Activated T-cell treated with anti-CD3 and anti-CD28 coated beads, Interleukin-2, amount 50 U/mL, for 24 hours (primary cell): ENCODE measurements around the gene SLC13A2.
"Not testable (repeated sequence)": the region's sequence is repeated elsewhere in the genome, so short reads cannot be mapped to it uniquely, and the experiment has no call there.

Experiments used
- DNase-seq: peaks from one replicate; pipeline ENCODE4 v3.0.0-alpha.2; 2020
- H3K27ac Mint-ChIP-seq: 2 replicates; pipeline ENCODE4 v1.8.0; 2020; ENCODE audit warnings: mild to moderate bottlenecking, mixed read lengths
- H3K27me3 Mint-ChIP-seq: 2 replicates; pipeline ENCODE4 v1.8.0; 2020; ENCODE audit warnings: mixed read lengths
- H3K36me3 Mint-ChIP-seq: 2 replicates; pipeline ENCODE4 v1.8.0; 2020; ENCODE audit warnings: low read depth, mixed read lengths
- H3K4me1 Mint-ChIP-seq: 2 replicates; pipeline ENCODE4 v1.8.0; 2020; ENCODE audit warnings: low read depth, mixed read lengths
- H3K4me3 Mint-ChIP-seq: 2 replicates; pipeline ENCODE4 v1.8.0; 2020; ENCODE audit warnings: mild to moderate bottlenecking, moderate library complexity, mixed read lengths
- H3K9me3 Mint-ChIP-seq: 2 replicates; pipeline ENCODE4 v1.8.0; 2020; ENCODE audit warnings: mixed read lengths

SLC13A2 gene

DNA sequence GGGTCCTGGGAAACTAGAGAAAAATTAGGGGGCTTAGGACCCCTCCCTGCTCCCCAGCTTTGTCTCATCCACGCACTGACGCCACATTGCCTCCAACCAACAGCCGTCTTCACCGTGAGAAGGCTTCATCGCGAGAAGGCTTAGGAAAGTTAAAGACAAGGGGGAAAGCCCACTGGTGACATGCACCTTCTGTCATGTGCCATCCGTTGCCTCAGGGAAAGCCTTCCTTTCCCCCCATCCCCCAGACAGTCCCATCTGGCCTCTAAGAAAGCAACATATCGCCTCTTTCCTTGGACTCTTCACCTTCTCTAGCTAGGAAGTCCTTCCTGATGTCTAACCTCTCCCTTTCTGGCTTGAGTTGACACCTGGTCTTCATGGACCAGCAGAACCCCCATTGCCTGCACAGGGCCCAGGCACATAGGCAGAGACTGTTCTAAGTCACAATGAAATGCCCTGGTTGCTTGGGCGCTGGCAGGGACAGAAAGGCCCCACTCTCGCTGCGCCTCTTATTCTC is 34.8 kb downstream of the SLC13A2 start:
- Mint-ChIP-seq H3K27me3 (peaks cover 37% of the 10 kb centered on the region), H3K27ac (no peak overlapping the region), H3K4me3 (no peak overlapping the region), H3K9me3 (no peaks in the 10 kb centered on the region), H3K36me3 (no peaks in the 10 kb centered on the region), H3K4me1 (no peaks in the 10 kb centered on the region)
- no peak for DNase-seq

DNA sequence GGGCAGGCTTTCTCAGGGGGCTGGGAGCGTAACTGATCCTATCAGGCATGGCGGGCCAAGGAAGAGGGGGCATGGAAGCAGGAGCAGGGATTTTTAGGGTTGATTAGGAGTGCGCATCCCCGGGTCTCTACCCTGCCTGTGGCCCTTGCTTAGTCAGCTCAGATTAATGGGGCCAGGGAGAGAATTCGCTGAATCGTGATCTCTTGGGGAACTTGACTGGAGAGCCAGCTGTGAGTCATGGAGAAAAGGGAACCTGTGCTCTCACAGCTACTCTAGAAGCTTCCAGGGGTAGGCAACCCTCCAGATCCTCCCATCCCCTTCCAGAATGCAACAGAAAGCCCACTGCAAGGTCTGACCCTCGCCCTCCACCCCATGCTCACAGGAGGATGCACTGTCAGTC is 36.3 kb downstream of the SLC13A2 start:
- no peaks in the 10 kb centered on the region for H3K4me1 Mint-ChIP-seq
- no peaks in the 10 kb centered on the region for H3K36me3 Mint-ChIP-seq
- H3K9me3 Mint-ChIP-seq, result no peaks in the 10 kb centered on the region
- peaks cover 37% of the 10 kb centered on the region for H3K27me3 Mint-ChIP-seq
- H3K27ac Mint-ChIP-seq, result no peak overlapping the region
- H3K4me3 Mint-ChIP-seq, result no peak overlapping the region
- DNase-seq, result no peak

DNA sequence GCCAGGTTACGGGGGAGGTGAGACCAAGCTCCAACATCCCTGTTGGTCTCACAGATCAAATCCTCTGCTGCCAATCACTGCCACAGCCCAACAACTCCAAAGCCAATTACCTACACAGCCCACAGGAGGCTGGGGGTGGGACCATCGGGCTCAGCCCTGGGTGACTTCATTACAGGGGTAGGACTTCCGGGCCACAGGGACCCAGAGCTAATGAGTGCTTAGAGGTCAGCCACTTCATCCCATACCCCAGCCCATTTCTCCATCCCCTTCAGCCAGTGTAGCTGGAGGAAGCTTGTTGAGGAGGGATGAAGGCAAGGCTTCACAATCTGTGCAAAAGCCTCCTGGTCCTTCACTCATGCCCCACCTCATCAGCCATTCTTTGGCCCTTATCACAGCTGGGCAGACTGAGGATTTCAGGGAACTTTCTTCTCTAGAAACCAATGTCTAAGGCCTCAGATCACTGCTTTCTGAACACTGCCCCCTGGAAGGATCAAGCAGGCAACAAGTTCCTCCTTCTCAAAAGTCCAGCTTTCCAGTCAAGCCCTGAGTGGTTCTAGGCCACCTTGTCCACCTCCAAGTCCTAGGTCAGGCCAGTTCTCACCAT is 38.5 kb downstream of the SLC13A2 start:
- Mint-ChIP-seq H3K9me3 (no peaks in the 10 kb centered on the region), H3K4me1 (no peaks in the 10 kb centered on the region), H3K36me3 (no peaks in the 10 kb centered on the region), H3K27ac (no peak overlapping the region), H3K27me3 (peaks cover 35% of the 10 kb centered on the region), H3K4me3 (no peak overlapping the region)
- no peak for DNase-seq

DNA sequence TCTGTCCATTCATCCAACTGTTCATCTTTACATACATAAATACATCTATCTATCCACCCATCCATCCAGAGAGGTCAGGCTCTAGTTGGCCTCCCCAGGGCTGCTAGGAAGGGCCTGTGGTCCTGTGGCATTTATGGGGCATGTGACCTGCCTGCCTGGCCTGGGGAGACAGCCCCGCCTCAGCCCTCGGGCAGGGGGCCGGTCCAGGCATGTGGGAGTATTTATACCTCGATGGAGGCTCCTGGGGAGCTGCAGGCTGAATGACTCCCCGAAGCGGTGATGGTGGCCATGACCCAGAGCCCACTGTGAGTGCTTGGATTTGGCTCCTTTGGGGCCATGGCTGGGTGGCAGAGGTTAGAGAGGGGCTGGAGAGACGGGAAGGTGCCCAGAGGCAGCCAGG is 40.0 kb downstream of the SLC13A2 start:
- H3K4me1 Mint-ChIP-seq, result no peaks in the 10 kb centered on the region
- H3K9me3 Mint-ChIP-seq, result no peaks in the 10 kb centered on the region
- no peak overlapping the region for H3K27ac Mint-ChIP-seq
- peaks cover 28% of the 10 kb centered on the region for H3K27me3 Mint-ChIP-seq
- no peak overlapping the region for H3K4me3 Mint-ChIP-seq
- H3K36me3 Mint-ChIP-seq, result no peaks in the 10 kb centered on the region
- no peak for DNase-seq

DNA sequence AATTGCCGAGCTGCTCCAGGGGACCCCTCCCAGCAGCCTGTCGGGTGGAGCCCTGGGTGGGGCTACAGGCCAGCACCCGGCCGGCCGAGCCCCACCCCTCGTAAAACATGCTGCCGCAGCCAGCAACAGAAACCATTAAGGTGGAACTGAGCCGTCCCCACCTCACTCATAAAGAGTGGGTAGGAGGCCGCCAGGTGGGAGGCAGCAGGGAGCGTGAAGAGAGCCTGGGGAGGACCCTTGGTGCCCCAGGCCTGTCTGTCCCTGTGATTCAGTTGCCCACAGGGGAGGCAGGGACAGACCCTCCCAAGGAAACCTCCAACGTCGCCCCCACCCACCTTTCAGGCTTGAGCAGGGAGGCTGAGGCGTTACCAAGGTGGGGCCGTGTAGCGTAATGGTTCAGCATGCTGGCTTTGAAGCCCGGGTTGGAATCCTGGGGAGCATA is 41.1 kb downstream of the SLC13A2 start:
- no peaks in the 10 kb centered on the region for H3K9me3 Mint-ChIP-seq
- H3K4me1 Mint-ChIP-seq, result no peaks in the 10 kb centered on the region
- DNase-seq, result no peak
- no peak overlapping the region for H3K4me3 Mint-ChIP-seq
- peaks cover 24% of the 10 kb centered on the region for H3K27me3 Mint-ChIP-seq
- no peaks in the 10 kb centered on the region for H3K36me3 Mint-ChIP-seq
- no peak overlapping the region for H3K27ac Mint-ChIP-seq

DNA sequence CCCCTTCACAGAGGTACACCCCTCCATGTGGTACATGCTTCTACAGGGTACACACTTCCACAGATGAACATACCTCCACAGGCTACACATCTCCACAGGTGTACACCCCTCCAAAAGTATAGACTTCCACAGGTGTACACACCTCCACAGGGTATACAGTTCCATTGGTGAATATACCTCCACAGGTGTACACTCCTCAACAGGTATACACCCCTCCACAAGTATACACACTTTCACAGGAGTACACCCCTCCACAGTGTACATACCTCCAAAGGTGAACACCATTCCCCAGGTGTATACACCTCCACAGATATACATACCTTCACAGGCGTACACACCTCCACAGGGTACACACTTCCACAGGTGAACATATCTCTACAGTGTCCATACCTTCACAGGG is 42.1 kb downstream of the SLC13A2 start:
- Mint-ChIP-seq H3K4me1 (no peaks in the 10 kb centered on the region), H3K4me3 (no peak overlapping the region), H3K27me3 (peaks cover 16% of the 10 kb centered on the region), H3K27ac (no peak overlapping the region), H3K9me3 (no peaks in the 10 kb centered on the region), H3K36me3 (no peaks in the 10 kb centered on the region)
- DNase-seq, result no peak

DNA sequence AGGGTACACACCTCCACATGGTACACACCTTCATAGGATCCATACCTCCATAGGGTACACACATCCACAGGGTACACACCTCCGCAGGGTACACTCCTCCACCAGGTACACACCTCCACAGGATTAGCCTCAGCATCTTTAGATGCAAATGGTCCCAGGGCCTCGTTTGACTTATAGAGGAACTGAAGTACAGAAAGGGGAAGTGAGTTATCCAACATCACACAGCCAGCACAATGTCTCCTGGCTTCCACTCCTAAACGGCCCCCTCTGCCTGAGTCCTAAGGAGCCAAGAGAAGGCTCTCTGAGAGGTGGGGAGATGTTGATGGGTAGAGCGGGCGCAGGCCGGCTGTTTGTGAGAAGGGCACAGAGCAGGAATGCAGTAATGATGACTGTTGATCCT is 44.7 kb downstream of the SLC13A2 start:
- H3K4me1 Mint-ChIP-seq, result no peaks in the 10 kb centered on the region
- no peak overlapping the region for H3K27ac Mint-ChIP-seq
- no peak for DNase-seq
- no peaks in the 10 kb centered on the region for H3K36me3 Mint-ChIP-seq
- no peak overlapping the region for H3K4me3 Mint-ChIP-seq
- no peaks in the 10 kb centered on the region for H3K9me3 Mint-ChIP-seq
- peaks cover 3% of the 10 kb centered on the region for H3K27me3 Mint-ChIP-seq

DNA sequence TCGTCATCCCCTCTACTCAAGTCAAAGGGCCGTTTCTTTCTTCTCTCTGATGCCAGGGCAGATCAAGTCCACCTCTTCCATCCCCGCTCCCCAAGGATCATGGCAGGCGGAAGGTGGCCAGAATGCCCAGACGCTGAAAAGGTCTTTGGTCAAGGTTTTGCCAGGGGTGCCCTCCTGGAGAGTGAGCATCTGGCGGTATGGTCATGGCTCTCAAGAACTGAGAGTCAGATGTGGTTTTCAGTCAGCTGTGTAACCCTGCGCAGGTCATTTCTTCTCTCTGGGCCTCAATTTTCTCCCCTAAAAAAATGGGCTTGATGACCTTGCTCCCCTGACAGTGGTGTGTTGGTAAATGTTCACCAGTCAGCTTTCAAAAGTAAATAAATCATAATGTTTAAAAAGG is 45.1 kb downstream of the SLC13A2 start:
- peaks cover 3% of the 10 kb centered on the region for H3K27me3 Mint-ChIP-seq
- H3K9me3 Mint-ChIP-seq, result no peaks in the 10 kb centered on the region
- H3K27ac Mint-ChIP-seq, result no peak overlapping the region
- DNase-seq, result no peak
- H3K4me1 Mint-ChIP-seq, result no peaks in the 10 kb centered on the region
- H3K4me3 Mint-ChIP-seq, result no peak overlapping the region
- no peaks in the 10 kb centered on the region for H3K36me3 Mint-ChIP-seq

DNA sequence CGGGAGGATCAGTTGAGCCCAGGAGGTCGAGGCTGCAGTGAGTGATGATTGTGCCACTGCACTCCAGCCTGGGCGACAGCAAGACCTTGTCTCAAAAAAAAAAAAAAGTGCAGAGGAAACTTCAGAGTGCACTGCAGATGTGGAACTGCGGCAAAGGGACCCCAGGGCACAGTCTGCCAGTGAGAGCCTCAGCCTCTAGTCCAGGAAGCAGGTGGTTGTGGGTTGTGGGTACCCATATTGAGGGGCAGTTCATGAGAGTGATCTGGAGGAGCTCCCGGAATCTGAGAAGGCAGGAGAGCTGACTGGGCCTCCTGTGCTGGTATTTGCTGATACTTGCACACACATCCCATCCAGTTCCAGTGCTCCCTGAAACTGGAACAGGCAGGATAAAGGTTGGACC is 45.8 kb downstream of the SLC13A2 start:
- no peak for DNase-seq
- H3K9me3 Mint-ChIP-seq, result no peaks in the 10 kb centered on the region
- H3K4me1 Mint-ChIP-seq, result no peaks in the 10 kb centered on the region
- no peak overlapping the region for H3K27ac Mint-ChIP-seq
- H3K36me3 Mint-ChIP-seq, result no peaks in the 10 kb centered on the region
- no peak overlapping the region for H3K4me3 Mint-ChIP-seq
- peaks cover 3% of the 10 kb centered on the region for H3K27me3 Mint-ChIP-seq

DNA sequence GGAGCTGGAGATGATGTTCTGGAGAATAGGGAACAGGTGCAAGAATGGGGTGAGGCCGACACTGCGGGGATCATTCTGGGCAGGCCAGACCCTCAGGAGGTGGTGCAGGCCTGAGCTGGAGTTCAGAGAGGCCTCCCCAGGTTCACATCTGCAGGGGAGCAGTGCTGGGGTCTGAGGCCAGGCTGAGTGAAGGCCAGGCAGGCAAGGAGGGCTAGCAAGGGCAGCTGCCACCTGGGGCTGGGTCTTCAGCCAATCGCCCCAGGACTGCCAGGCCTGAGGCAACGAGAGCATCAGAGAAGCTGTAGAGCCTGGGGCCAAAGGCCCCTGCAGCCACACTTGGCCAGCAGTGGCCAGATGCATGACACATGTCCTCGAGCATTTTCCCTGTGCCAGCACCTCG is 47.2 kb downstream of the SLC13A2 start:
- no peak overlapping the region for H3K27ac Mint-ChIP-seq
- H3K9me3 Mint-ChIP-seq, result no peaks in the 10 kb centered on the region
- no peak for DNase-seq
- peaks cover 3% of the 10 kb centered on the region for H3K27me3 Mint-ChIP-seq
- no peak overlapping the region for H3K4me3 Mint-ChIP-seq
- H3K36me3 Mint-ChIP-seq, result no peaks in the 10 kb centered on the region
- no peaks in the 10 kb centered on the region for H3K4me1 Mint-ChIP-seq

DNA sequence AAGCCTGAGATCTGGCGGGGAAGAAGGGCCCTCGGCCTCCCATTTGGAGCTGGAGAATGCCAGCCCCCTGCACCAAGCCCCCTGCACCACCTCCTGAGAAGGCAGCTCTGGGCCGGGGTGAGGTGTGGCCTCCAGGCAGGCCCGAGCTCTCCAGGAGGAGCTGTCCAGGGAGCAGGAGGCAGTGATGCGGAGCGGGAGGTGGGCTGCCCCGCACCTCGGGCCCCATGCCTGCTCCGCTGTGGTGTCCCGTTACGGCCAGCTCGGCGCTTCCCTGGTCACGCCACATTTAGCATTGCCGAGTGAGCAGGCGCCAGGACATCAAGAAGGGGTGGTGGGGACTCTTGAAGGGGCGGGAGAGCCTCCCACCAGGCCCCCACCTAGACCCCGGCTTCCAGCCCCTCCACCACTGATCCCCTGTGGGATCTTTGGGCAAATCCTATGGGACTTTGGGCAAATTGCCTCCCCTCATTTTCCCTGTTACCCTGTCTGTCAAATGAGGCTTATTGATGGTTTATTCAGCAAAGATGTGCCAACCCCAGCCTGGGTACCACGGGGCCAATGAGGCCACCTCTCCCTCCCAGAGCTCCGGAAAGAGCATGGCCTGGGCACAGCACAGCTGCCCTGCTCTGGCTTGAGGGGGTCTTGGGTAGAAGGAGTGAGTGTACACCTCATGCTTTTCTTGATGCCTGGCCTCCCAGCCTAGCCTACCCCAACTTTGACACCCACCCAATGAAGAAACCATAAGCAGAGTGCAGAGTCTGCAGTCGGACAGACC is 48.1 kb downstream of the SLC13A2 start:
- DNase-seq, result no peak
- peaks cover 3% of the 10 kb centered on the region for H3K27me3 Mint-ChIP-seq
- no peaks in the 10 kb centered on the region for H3K36me3 Mint-ChIP-seq
- no peak overlapping the region for H3K4me3 Mint-ChIP-seq
- H3K27ac Mint-ChIP-seq, result no peak overlapping the region
- H3K9me3 Mint-ChIP-seq, result no peaks in the 10 kb centered on the region
- H3K4me1 Mint-ChIP-seq, result no peaks in the 10 kb centered on the region

DNA sequence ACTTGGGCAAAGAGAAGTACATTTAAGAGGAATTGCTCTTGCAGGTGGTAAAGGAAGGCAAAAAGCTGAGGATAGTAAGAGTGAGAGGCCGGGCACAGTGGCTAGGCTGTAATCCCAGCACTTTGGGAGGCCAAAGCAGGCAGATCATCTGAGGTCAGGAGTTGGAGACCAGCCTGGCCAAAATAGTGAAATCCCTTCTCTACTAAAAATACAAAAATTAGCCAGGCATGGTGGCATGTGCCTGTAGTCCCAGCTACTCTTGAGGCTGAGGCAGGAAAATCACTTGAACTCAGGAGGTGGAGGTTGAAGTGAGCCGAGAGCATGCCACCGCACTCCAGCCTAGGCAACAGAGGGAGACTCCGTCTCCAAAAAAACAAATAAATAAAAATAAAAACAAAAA is 48.8 kb downstream of the SLC13A2 start:
- not testable (repeated sequence) for H3K4me1 Mint-ChIP-seq, H3K27me3 Mint-ChIP-seq, H3K9me3 Mint-ChIP-seq, H3K27ac Mint-ChIP-seq, H3K4me3 Mint-ChIP-seq, DNase-seq, H3K36me3 Mint-ChIP-seq

DNA sequence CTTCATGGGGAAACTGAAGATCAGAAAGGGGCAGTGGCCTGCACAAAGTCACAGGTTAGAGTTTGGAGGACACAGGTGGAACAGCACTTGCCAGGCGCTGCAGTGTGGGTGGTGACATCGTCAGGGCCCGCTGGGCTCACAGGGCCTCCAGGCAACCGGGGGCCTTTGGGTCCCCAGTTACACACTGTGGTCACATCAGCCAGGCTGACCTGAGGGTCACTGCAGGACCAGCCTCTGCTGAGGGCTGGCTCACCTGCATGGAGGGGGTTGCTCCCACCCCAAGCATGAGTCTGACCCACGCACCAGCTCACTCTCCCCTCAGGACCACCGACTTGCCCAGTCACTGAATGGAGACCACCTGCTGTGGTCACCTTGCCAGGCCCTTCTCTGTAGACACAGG is 49.7 kb downstream of the SLC13A2 start:
- no peak overlapping the region for H3K27ac Mint-ChIP-seq
- H3K9me3 Mint-ChIP-seq, result no peaks in the 10 kb centered on the region
- H3K36me3 Mint-ChIP-seq, result no peaks in the 10 kb centered on the region
- H3K27me3 Mint-ChIP-seq, result peaks cover 3% of the 10 kb centered on the region
- no peak overlapping the region for H3K4me3 Mint-ChIP-seq
- H3K4me1 Mint-ChIP-seq, result no peaks in the 10 kb centered on the region
- no peak for DNase-seq

DNA sequence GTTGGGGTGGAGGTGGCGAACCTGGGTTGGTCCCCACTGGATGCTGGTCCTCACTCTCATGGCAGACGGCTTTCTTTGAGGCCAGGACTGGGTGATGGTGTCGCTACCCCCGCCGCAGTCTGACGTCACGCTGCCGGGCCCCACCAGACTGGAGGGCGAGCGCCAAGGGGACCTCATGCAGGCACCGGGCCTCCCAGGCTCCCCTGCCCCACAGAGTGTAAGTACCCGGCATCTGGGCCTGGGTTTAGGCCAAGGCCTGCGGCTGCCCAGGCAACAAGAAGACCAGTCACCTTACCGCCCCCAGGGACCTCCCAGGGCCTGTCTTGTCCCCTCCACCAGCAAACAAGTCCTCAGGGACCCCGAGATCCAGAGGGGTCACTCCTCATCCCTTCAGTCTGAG is 50.4 kb downstream of the SLC13A2 start:
- DNase-seq, result no peak
- no peaks in the 10 kb centered on the region for H3K9me3 Mint-ChIP-seq
- H3K27ac Mint-ChIP-seq, result no peak overlapping the region
- H3K36me3 Mint-ChIP-seq, result no peaks in the 10 kb centered on the region
- H3K27me3 Mint-ChIP-seq, result peaks cover 2% of the 10 kb centered on the region
- H3K4me1 Mint-ChIP-seq, result no peaks in the 10 kb centered on the region
- no peak overlapping the region for H3K4me3 Mint-ChIP-seq
